Measurements from ENCODE around the gene RNFT2. TPM values are rescaled to one million over a fixed set of nuclear protein-coding genes. Genes with fewer than 3 reads are reported as not detected.

The RNFT2 gene
- polyA plus RNA-seq, 4 donors = 0.45 to 2.4 (median 1.0) TPM

- no peaks in the 10 kb centered on the region for H3K36me3 ChIP-seq (ENCODE audit: control insufficient read depth in 3 of 3, insufficient read depth in 2 of 3, low read depth in 1 of 3, low read length in 3 of 3)
- 84 to 91% (median 91%) methylated on average over 2 of the region's 2 CpGs for WGBS, 3 donors
- peaks cover 0 to 2% (median 0%) of the 10 kb centered on the region in 3 donors for H3K27me3 ChIP-seq (ENCODE audit: control insufficient read depth in 3 of 3, insufficient read depth in 3 of 3, low read length in 3 of 3)
- H3K4me1 ChIP-seq (ENCODE audit: control insufficient read depth in 3 of 3, insufficient read depth in 2 of 3, low read depth in 1 of 3, low read length in 2 of 3) = no peaks in the 10 kb centered on the region
- no peak overlapping the region for H3K27ac ChIP-seq (ENCODE audit: low read depth in 1 of 3, low read length in 2 of 3)
- no peak for FAIRE-seq
- no peak overlapping the region for H3K4me3 ChIP-seq (ENCODE audit: low read depth in 1 of 3, low read length in 3 of 3)
- H3K9me3 ChIP-seq (ENCODE audit: control insufficient read depth in 2 of 2, insufficient read depth in 1 of 2, low read depth in 1 of 2, low read length in 1 of 2) = no peaks in the 10 kb centered on the region
- DNase-seq = no peak
Observed at GRCh38 chr12:116867523-116867922, 129.4 kb downstream of the RNFT2 start.

- H3K27ac ChIP-seq (ENCODE audit: low read depth in 1 of 3, low read length in 2 of 3) = no peak overlapping the region
- H3K4me1 ChIP-seq (ENCODE audit: control insufficient read depth in 3 of 3, insufficient read depth in 2 of 3, low read depth in 1 of 3, low read length in 2 of 3) = no peaks in the 10 kb centered on the region
- no peaks in the 10 kb centered on the region for H3K36me3 ChIP-seq (ENCODE audit: control insufficient read depth in 3 of 3, insufficient read depth in 2 of 3, low read depth in 1 of 3, low read length in 3 of 3)
- FAIRE-seq = no peak
- 56 to 65% (median 56%) methylated on average over 4 of the region's 4 CpGs for WGBS, 3 donors
- no peak overlapping the region for H3K4me3 ChIP-seq (ENCODE audit: low read depth in 1 of 3, low read length in 3 of 3)
- peaks cover 0 to 5% (median 2%) of the 10 kb centered on the region in 3 donors for H3K27me3 ChIP-seq (ENCODE audit: control insufficient read depth in 3 of 3, insufficient read depth in 3 of 3, low read length in 3 of 3)
- DNase-seq = no peak
- H3K9me3 ChIP-seq (ENCODE audit: control insufficient read depth in 2 of 2, insufficient read depth in 1 of 2, low read depth in 1 of 2, low read length in 1 of 2) = peaks cover 0 to 6% of the 10 kb centered on the region in 2 donors
Observed at GRCh38 chr12:116870306-116870705, 132.2 kb downstream of the RNFT2 start.

DNA sequence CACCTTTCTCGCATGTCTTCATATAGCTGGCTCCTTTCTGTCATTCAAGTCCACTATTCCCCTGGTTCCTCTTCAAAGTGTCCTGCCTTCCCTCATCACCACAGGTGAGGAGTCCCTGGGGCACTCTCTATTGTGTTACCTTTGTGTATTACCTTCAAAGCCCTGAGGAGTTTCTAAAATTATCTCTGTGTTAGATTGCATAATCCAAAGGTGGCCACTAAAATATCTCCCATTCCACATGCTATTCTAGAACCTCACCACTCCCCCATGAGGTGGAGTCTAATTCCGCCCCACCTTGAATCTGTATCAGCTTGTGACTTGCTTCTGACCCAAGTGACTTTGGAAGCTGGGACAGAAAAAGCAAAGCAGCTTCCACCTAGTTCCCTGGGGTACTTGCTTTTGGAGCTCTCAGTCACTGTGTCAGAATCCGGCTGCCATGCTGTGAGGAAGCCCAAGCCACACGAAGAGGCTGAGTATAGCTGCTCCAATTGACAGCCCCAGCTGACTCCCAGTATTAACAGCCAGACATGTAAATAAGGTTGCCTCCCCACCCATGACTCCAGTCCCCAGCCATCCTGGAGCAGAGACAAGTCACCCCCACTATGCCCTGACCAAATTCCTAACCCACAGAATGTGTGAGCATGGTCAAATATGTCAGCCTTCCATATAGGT, 136.3 kb downstream of the RNFT2 start:
- FAIRE-seq = no peak
- WGBS, 3 donors = 83 to 93% (median 90%) methylated on average over 4 of the region's 4 CpGs
- Histone ChIP-seq H3K9me3 (ENCODE audit: control insufficient read depth in 2 of 2, insufficient read depth in 1 of 2, low read depth in 1 of 2, low read length in 1 of 2) (peaks cover 0 to 6% of the 10 kb centered on the region in 2 donors), H3K4me1 (ENCODE audit: control insufficient read depth in 3 of 3, insufficient read depth in 2 of 3, low read depth in 1 of 3, low read length in 2 of 3) (peaks cover 0 to 9% (median 0%) of the 10 kb centered on the region in 3 donors), H3K36me3 (ENCODE audit: control insufficient read depth in 3 of 3, insufficient read depth in 2 of 3, low read depth in 1 of 3, low read length in 3 of 3) (no peaks in the 10 kb centered on the region), H3K27me3 (ENCODE audit: control insufficient read depth in 3 of 3, insufficient read depth in 3 of 3, low read length in 3 of 3) (peaks cover 12 to 37% (median 12%) of the 10 kb centered on the region in 3 donors), H3K4me3 (ENCODE audit: low read depth in 1 of 3, low read length in 3 of 3) (no peak overlapping the region), H3K27ac (ENCODE audit: low read depth in 1 of 3, low read length in 2 of 3) (no peak overlapping the region)
- no peak for DNase-seq

DNA sequence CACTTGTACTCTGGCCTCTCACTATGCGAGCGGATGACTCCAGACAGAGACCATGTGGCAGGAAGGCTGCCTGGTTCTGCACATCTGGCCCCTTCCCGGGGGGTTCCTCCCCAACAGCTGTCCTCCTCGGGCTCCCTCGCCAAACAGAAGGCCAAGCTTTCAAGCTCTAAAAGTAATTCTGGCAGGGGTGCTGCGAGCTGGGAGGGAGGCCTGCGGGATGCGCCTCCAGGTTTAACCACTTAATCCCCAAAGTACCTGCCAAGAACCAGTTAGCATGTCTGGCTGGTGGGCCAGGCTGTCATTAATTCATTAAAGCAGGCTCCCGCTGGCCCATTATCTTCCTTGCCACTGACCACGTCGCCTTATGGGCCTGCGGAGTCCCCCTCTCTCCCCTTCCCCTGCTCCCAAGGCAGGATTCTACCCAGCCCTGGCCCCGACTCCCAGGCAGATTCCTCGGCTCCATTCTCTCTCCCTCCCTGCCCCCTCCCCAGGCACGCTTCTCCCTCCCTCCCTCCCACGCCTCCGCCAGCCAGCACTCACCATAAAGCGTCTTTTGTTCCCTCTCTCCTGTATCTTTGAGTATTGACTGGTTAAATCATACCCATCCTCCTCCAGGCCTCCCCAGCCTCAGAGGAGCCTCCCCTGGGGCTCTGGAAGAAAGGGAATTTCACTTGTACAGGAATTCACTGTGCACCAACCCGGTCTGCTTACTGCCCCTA, 138.2 kb downstream of the RNFT2 start:
- Histone ChIP-seq H3K4me1 (ENCODE audit: control insufficient read depth in 3 of 3, insufficient read depth in 2 of 3, low read depth in 1 of 3, low read length in 2 of 3) (peaks cover under 1 to 9% (median 2%) of the 10 kb centered on the region in 3 donors), H3K4me3 (ENCODE audit: low read depth in 1 of 3, low read length in 3 of 3) (no peak overlapping the region), H3K36me3 (ENCODE audit: control insufficient read depth in 3 of 3, insufficient read depth in 2 of 3, low read depth in 1 of 3, low read length in 3 of 3) (no peaks in the 10 kb centered on the region), H3K9me3 (ENCODE audit: control insufficient read depth in 2 of 2, insufficient read depth in 1 of 2, low read depth in 1 of 2, low read length in 1 of 2) (peaks cover 0 to 6% of the 10 kb centered on the region in 2 donors), H3K27ac (ENCODE audit: low read depth in 1 of 3, low read length in 2 of 3) (no peak overlapping the region), H3K27me3 (ENCODE audit: control insufficient read depth in 3 of 3, insufficient read depth in 3 of 3, low read length in 3 of 3) (peaks cover 21 to 49% (median 23%) of the 10 kb centered on the region in 3 donors)
- WGBS, 3 donors = 15 to 19% (median 16%) methylated on average over 17 to 19 of the region's 19 CpGs
- peak in 1 of 2 donors; percentile 9 for DNase-seq
- no peak for FAIRE-seq

GRCh38 chr12:116878567-116879508, 140.7 kb downstream of the RNFT2 start:
- DNase-seq = peak in 1 of 2 donors; percentile 40
- H3K27ac ChIP-seq (ENCODE audit: low read depth in 1 of 3, low read length in 2 of 3) = no peak overlapping the region
- H3K4me3 ChIP-seq (ENCODE audit: low read depth in 1 of 3, low read length in 3 of 3) = peak overlapping the region in 1 of 3 donors; percentile 30
- WGBS, 3 donors = 1 to 5% (median 2%) methylated on average over 37 to 55 of the region's 55 CpGs
- peaks cover 0 to 6% of the 10 kb centered on the region in 2 donors for H3K9me3 ChIP-seq (ENCODE audit: control insufficient read depth in 2 of 2, insufficient read depth in 1 of 2, low read depth in 1 of 2, low read length in 1 of 2)
- FAIRE-seq = no peak
- peaks cover 26 to 75% (median 34%) of the 10 kb centered on the region in 3 donors for H3K27me3 ChIP-seq (ENCODE audit: control insufficient read depth in 3 of 3, insufficient read depth in 3 of 3, low read length in 3 of 3)
- no peaks in the 10 kb centered on the region for H3K36me3 ChIP-seq (ENCODE audit: control insufficient read depth in 3 of 3, insufficient read depth in 2 of 3, low read depth in 1 of 3, low read length in 3 of 3)
- peaks cover 2 to 16% (median 4%) of the 10 kb centered on the region in 3 donors for H3K4me1 ChIP-seq (ENCODE audit: control insufficient read depth in 3 of 3, insufficient read depth in 2 of 3, low read depth in 1 of 3, low read length in 2 of 3)

GRCh38 chr12:116879509-116880212, 141.5 kb downstream of the RNFT2 start:
- Histone ChIP-seq H3K9me3 (ENCODE audit: control insufficient read depth in 2 of 2, insufficient read depth in 1 of 2, low read depth in 1 of 2, low read length in 1 of 2) (peaks cover 0 to 2% of the 10 kb centered on the region in 2 donors), H3K4me3 (ENCODE audit: low read depth in 1 of 3, low read length in 3 of 3) (peak overlapping the region in 1 of 3 donors; percentile 13), H3K4me1 (ENCODE audit: control insufficient read depth in 3 of 3, insufficient read depth in 2 of 3, low read depth in 1 of 3, low read length in 2 of 3) (peaks cover 2 to 16% (median 4%) of the 10 kb centered on the region in 3 donors), H3K27ac (ENCODE audit: low read depth in 1 of 3, low read length in 2 of 3) (no peak overlapping the region), H3K27me3 (ENCODE audit: control insufficient read depth in 3 of 3, insufficient read depth in 3 of 3, low read length in 3 of 3) (peaks cover 26 to 79% (median 33%) of the 10 kb centered on the region in 3 donors), H3K36me3 (ENCODE audit: control insufficient read depth in 3 of 3, insufficient read depth in 2 of 3, low read depth in 1 of 3, low read length in 3 of 3) (no peaks in the 10 kb centered on the region)
- no peak for FAIRE-seq
- DNase-seq = peak in 1 of 2 donors; percentile 18
- 2 to 4% (median 2%) methylated on average over 48 to 52 of the region's 52 CpGs for WGBS, 3 donors

GRCh38 chr12:116880213-116880816, 142.2 kb downstream of the RNFT2 start:
- WGBS, 3 donors = 4 to 10% (median 9%) methylated on average over 20 to 21 of the region's 21 CpGs
- H3K4me3 ChIP-seq (ENCODE audit: low read depth in 1 of 3, low read length in 3 of 3) = no peak overlapping the region
- H3K27me3 ChIP-seq (ENCODE audit: control insufficient read depth in 3 of 3, insufficient read depth in 3 of 3, low read length in 3 of 3) = peaks cover 26 to 80% (median 33%) of the 10 kb centered on the region in 3 donors

More at GRCh38 chr12:116880213-116880816, 142.2 kb downstream of the RNFT2 start:
- DNase-seq (peak in 1 of 2 donors; percentile 16), FAIRE-seq (no peak)
- Histone ChIP-seq H3K27ac (ENCODE audit: low read depth in 1 of 3, low read length in 2 of 3) (no peak overlapping the region), H3K9me3 (ENCODE audit: control insufficient read depth in 2 of 2, insufficient read depth in 1 of 2, low read depth in 1 of 2, low read length in 1 of 2) (no peaks in the 10 kb centered on the region), H3K4me1 (ENCODE audit: control insufficient read depth in 3 of 3, insufficient read depth in 2 of 3, low read depth in 1 of 3, low read length in 2 of 3) (peaks cover 2 to 16% (median 4%) of the 10 kb centered on the region in 3 donors), H3K36me3 (ENCODE audit: control insufficient read depth in 3 of 3, insufficient read depth in 2 of 3, low read depth in 1 of 3, low read length in 3 of 3) (no peaks in the 10 kb centered on the region)
